Heart right ventricle (tissue), 16 donors: ENCODE measurements around the gene C11orf21. TPM values are rescaled to one million over a fixed set of nuclear protein-coding genes. Genes with fewer than 3 reads are reported as not detected.

Experiments
- ATAC-seq, 8 donors: fragments of 200-7000 bp; cut with Tn5 transposase; one replicate each; pipeline ENCODE4 v1.9.1; 2020; ENCODE audit warnings: mild to moderate bottlenecking in 8 of 8, moderate library complexity in 8 of 8, moderate number of reproducible peaks in 1 of 8
- DNase-seq, 2 donors: peaks; one replicate each; pipeline ENCODE4 v3.0.0-alpha.2; 2020
- H3K27ac ChIP-seq, 10 donors: fragments of 200-600 bp; sonication (generic) in 2 of 10; one replicate each; pipeline versions ENCODE4 v1.5.0 to v1.8.0; 2020 to 2022; ENCODE audit warnings: mild to moderate bottlenecking in 3 of 10
- H3K27me3 ChIP-seq, 7 donors: fragments of 200-600 bp; one replicate each; pipeline ENCODE4 v1.8.0; 2021 to 2022; ENCODE audit warnings: mild to moderate bottlenecking in 2 of 7
- H3K36me3 ChIP-seq, 9 donors: fragments of 200-600 bp; sonication (generic) in 1 of 9; one replicate each; pipeline versions ENCODE4 v1.5.0 to v1.8.0; 2020 to 2022; ENCODE audit warnings: mild to moderate bottlenecking in 2 of 9
- H3K4me1 ChIP-seq, 9 donors: fragments of 200-600 bp; sonication (generic) in 1 of 9; one replicate each; pipeline versions ENCODE4 v1.5.0 to v1.8.0; 2020 to 2022; ENCODE audit warnings: mild to moderate bottlenecking in 4 of 9
- H3K4me3 ChIP-seq, 10 donors: fragments of 200-600 bp; sonication (generic) in 2 of 10; one replicate each; pipeline versions ENCODE4 v1.5.0 to v1.8.0; 2020 to 2022; ENCODE audit warnings: mild to moderate bottlenecking in 7 of 10, moderate library complexity in 2 of 10
- H3K9me3 ChIP-seq, 11 donors: fragments of 200-600 bp in 10 of 11; sonication (generic) in 2 of 11; one replicate each; pipeline versions ENCODE4 v1.5.0 to v1.8.0; 2013 to 2022; ENCODE audit warnings: mild to moderate bottlenecking in 2 of 11, control low read depth in 1 of 11, moderate library complexity in 1 of 11
- CTCF ChIP-seq, 9 donors: fragments of 200-600 bp; sonication (generic) in 2 of 9; IDR thresholded peaks; one replicate each; pipeline versions ENCODE4 v1.5.0 to v1.8.0; 2021 to 2022; ENCODE audit warnings: antibody characterized with exemption in 9 of 9, mild to moderate bottlenecking in 5 of 9, moderate library complexity in 1 of 9
- WGBS, 2 donors: extraction: QIAGEN DNeasy Blood & Tissue Kit; methylation state at CpG; one replicate each; pipeline ENCODE4 v1.1.7; 2013; ENCODE audit warnings: inconsistent platforms in 1 of 2; 5-methylcytosine and 5-hydroxymethylcytosine counted together
- intact Hi-C, 10 donors: fragments of 100-400 bp; cut with DNase I; formaldehyde crosslinking; loops; one replicate each; pipeline versions ENCODE4 v1.11.1 to v1.14.2; 2022
- polyA plus RNA-seq, 2 donors: library from polyadenylated mRNA; stranded (reverse); fragments of 200-250 nt; gene quantifications; one replicate each; pipeline ENCODE4 v1.2.3, GENCODE V29; 2013
- total RNA-seq, 10 donors: library from RNA; stranded (reverse); fragmentation: NEBNext Ultra II Directional in 3 of 10; extraction: Animal tissue kit (Norgen Biotek cat#: 25700) in 3 of 10; gene quantifications; one replicate each; pipeline versions ENCODE4 v1.2.1 to v1.2.4, GENCODE V29; 2021 to 2023
- donor health status: Arrhythmogenic right ventricular cardiomyopathy.
- donor health status: ischemic (EF 13 %, LVEDD 7.1; RV severe dilation, severe dysfunction).
- donor health status: healthy with polysubstance abuse.
- donor health status: DM: no; HTN: yes; CAD: no.
- donor health status: DM: no; HTN: no; CAD: no.
- donor health status: ischemic (EF 25% LVEDD 6.9; RV normal size, moderate dysfunction).
- donor health status: ischemic (EF 25% LVEDD 5.7; RV mildly dilated, moderate dysfunction).
- donor health status: healthy.
- donor health status: DM: yes; HTN: yes; CAD: no.
- donor health status: Ischemic cardiomyopathy.
- donor health status: ischemic (EF 35%, LVEDD 5.7; RV mildly dilated, moderate dysfunction).
- donor health status: nonischemic (EF 11% LVEDD 7.7; RV severe dilation, severe dysfunction).
- donor health status: DM: yes; HTN: yes; CAD: no.
- donor health status: PGD.
- donor health status: ischemic (EF 29% LVEDD 5.4; RV normal size, mild dysfunction).
- donor health status: nonischemic (EF 23%, LVEDD 6.1; RV moderate dilation, normal function).

Gene C11orf21
- total and polyA plus RNA-seq, 12 donors = 2.6 to 73.4 (median 31.1) TPM

- no peak for DNase-seq
- no peak for ATAC-seq
- H3K4me1 ChIP-seq = no peaks in the 10 kb centered on the region
- H3K4me3 ChIP-seq = no peak overlapping the region
- no peaks in the 10 kb centered on the region for H3K27me3 ChIP-seq
- TF ChIP-seq CTCF (IDR thresholded peaks at IDR 0.05) = no peak
- no peaks in the 10 kb centered on the region for H3K36me3 ChIP-seq
- H3K27ac ChIP-seq = no peak overlapping the region
- intact Hi-C loops = no loop called here
- 89 to 92% methylated on average over 10 of the region's 10 CpGs for WGBS, 2 donors
- peaks cover 0 to 28% (median 10%) of the 10 kb centered on the region in 11 donors for H3K9me3 ChIP-seq
Measured at GRCh38 chr11:2346586-2347307, 45.0 kb upstream of the C11orf21 start.

DNA sequence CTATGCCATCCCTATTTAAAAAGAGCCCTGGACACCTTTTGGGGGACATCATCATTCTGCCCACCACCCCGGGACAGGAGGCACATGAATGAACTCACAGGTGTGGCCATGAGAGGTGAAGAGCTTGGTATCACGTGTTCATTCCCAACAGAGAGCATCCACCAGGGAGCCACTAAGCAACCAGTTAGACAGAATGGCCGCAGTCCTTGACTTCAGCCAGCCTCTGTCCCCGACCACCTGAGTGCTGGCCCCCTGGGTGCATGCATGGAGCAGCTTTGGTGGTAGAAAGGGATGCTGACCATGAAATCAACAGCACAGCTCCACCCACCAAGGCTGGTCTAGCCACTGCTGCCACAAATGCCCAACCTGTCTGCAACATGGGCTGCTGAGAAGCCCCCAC lies 44.3 kb upstream of the C11orf21 start:
- no peak for TF ChIP-seq CTCF (IDR thresholded peaks at IDR 0.05)
- H3K4me3 ChIP-seq = no peak overlapping the region
- H3K27me3 ChIP-seq = no peaks in the 10 kb centered on the region
- H3K36me3 ChIP-seq = no peaks in the 10 kb centered on the region
- peaks cover 0 to 28% (median 10%) of the 10 kb centered on the region in 11 donors for H3K9me3 ChIP-seq
- no peaks in the 10 kb centered on the region for H3K4me1 ChIP-seq
- DNase-seq (no peak), ATAC-seq (no peak)
- 86 to 91% methylated on average over 4 of the region's 4 CpGs for WGBS, 2 donors
- no peak overlapping the region for H3K27ac ChIP-seq
- intact Hi-C loops = no loop called here

DNA sequence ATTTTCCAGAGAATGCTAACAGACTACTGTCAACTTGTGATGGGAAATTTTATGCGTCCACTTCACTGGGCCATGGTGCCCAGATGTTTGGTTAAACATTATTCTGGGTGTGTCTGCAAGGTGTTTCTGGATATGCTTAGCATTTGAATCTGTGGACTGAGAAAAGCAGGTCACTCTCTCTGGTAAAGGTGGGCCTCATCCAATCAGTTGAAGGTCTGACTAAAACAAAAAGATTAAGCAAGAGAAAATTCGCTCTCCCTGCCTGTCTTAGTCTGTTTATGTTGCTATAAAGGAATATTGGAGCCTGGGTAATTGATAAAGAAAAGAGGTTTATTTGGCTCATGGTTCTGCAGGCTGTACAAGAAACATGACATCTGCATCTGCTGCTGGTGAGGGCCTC lies 43.3 kb upstream of the C11orf21 start:
- Histone ChIP-seq H3K4me3 (no peak overlapping the region), H3K9me3 (peaks cover 0 to 23% (median 10%) of the 10 kb centered on the region in 11 donors), H3K4me1 (no peaks in the 10 kb centered on the region), H3K27ac (no peak overlapping the region), H3K36me3 (no peaks in the 10 kb centered on the region), H3K27me3 (no peaks in the 10 kb centered on the region)
- TF ChIP-seq CTCF (IDR thresholded peaks at IDR 0.05) = no peak
- no peak for DNase-seq
- WGBS, 2 donors = 87 to 92% methylated on average over 2 of the region's 2 CpGs
- intact Hi-C loops = no loop called here
- no peak for ATAC-seq

DNA sequence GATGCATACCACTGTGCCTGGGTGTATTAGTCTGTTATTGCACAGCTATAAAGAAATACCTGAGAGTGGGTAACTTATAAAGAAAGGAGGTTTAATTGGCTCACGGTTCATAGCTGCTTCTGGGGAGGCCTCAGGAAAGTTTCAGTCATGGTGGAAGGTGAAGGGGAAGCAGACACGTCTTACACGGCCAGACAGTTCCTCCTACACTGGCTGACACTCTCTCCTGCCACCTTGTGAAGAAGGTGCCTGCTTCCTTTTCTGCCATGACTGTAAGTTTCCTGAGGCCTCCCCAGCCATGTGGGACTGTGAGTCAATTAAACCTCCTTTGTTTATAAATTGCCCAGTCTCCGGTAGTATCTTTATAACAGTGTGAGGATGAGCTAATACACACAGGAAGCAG lies 41.8 kb upstream of the C11orf21 start:
- DNase-seq = no peak
- WGBS, 2 donors = 86 to 91% methylated on average over 4 of the region's 4 CpGs
- peaks cover 0 to 7% (median 0%) of the 10 kb centered on the region in 11 donors for H3K9me3 ChIP-seq
- TF ChIP-seq CTCF (IDR thresholded peaks at IDR 0.05) = no peak
- H3K36me3 ChIP-seq = no peaks in the 10 kb centered on the region
- intact Hi-C loops = no loop called here
- H3K4me1 ChIP-seq = no peaks in the 10 kb centered on the region
- H3K27ac ChIP-seq = no peak overlapping the region
- ATAC-seq = no peak
- H3K27me3 ChIP-seq = no peaks in the 10 kb centered on the region
- no peak overlapping the region for H3K4me3 ChIP-seq
